OCI-LY3 (cell line): ENCODE data around the gene LRWD1.

Experiments
- EZH2phosphoT487 ChIP-seq: fragments of 200-600 bp; shearing (Covaris generic); IDR thresholded peaks from 2 replicates; pipeline ENCODE4 v1.6.1; 2018; ENCODE audit warnings: antibody characterized with exemption, mixed run types, low read depth
- TF ChIP-seq, protein P1 (sequence below): fragments of 200-600, 300-600 bp; sonication (generic); IDR thresholded peaks from 2 replicates; pipeline ENCODE4 v1.5.1; 2014; ENCODE audit warnings: antibody characterized with exemption, low read length, low read depth

DNA sequence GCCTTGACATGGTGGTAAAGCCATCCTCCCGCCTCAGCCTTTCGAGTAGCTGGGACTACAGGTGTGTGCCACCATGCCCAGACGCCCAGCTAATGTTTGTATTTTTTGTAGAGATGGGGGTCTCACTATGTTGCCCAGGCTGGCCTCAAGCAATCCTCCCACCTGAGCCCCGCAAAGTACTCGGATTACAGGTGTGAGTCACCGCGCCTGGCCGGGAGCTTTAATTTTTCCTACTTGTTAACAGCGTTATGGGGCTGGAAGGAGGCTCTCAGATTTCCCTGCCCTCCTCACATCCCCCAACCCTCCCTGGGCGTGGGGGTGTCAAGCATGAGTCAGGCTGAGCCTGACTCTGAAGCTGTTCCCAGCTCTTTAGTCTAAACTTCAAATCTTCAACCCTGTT is 8.5 kb upstream of the LRWD1 start:
- TF ChIP-seq, protein P1, sequence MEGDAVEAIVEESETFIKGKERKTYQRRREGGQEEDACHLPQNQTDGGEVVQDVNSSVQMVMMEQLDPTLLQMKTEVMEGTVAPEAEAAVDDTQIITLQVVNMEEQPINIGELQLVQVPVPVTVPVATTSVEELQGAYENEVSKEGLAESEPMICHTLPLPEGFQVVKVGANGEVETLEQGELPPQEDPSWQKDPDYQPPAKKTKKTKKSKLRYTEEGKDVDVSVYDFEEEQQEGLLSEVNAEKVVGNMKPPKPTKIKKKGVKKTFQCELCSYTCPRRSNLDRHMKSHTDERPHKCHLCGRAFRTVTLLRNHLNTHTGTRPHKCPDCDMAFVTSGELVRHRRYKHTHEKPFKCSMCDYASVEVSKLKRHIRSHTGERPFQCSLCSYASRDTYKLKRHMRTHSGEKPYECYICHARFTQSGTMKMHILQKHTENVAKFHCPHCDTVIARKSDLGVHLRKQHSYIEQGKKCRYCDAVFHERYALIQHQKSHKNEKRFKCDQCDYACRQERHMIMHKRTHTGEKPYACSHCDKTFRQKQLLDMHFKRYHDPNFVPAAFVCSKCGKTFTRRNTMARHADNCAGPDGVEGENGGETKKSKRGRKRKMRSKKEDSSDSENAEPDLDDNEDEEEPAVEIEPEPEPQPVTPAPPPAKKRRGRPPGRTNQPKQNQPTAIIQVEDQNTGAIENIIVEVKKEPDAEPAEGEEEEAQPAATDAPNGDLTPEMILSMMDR, result no peak
- no peak for TF ChIP-seq EZH2phosphoT487
